Measurements from ENCODE around the gene BFSP2.

Gene BFSP2

DNA sequence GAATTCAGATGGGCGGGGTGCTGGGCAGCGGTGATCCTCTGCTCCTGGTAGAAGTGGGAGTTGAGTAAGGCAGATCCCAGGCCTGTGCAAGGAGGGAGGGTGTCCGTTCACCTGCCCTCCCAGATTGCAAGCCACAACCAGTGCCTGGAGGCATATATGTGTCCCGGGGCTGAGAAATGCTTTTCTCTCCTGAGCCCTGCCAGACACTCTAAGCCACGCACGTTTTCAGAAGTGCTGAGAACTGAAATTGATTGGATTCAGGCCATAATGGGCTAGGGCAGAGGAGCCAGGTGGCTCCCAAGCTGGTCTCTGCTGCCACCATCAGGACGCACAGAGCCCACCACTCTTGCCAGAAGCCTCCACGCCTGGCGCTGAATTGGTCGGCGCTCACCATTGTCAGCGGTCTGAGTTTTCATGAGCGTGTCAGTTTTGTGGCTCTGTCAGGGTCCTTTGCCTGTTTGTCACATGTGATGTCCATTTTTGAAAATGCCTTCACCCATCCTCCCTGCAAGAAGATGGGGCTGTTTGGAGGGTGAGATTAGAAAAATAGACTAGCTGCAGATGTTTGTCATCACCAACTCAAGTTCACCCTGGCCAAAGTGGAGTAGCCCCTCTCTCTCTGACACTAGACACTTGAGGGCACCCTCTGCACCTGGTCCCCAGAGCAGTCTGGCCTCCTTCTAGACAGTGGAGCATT lies 15.4 kb upstream of the BFSP2 start:
- peak; percentile 9 for DNase-seq

DNA sequence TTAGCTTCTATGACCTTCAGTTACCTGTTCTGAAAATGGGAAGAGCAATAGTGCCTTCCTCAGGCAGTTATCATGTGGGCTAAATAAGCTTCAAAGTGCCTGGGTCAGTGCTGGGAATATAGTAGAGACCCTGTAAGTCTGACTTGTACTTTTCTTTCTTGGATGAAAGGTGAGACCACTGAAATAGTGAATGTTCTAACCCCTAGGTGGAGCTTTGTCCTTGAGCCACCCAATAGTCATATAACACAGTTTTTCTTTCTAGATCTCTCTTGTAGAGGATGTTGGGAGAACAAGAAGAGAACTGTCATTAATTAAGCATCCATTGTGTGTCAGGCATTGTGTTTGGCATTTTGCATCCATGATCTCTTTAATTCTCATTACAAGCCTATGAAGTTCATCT lies 13.0 kb upstream of the BFSP2 start:
- DNase-seq = no peak

DNA sequence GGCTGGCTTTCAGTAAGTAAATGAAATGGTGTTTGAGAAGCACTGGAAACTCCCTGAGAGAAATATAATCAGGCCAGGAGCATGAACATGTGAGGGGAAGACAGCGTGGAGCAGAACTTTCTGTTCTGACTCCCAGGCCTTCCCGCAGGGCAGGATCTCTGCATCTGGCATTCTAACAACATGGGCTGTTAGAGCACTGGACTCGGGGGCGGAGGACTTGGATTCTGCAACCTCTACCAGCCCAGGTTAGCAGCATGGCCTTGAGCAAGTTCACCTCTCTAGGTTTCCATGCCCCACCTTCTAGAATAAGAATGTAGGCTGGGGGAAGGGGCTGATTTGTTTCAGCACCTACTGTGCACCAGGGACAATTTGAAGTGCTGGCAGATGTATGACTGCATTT lies 12.5 kb upstream of the BFSP2 start:
- DNase-seq = no peak

DNA sequence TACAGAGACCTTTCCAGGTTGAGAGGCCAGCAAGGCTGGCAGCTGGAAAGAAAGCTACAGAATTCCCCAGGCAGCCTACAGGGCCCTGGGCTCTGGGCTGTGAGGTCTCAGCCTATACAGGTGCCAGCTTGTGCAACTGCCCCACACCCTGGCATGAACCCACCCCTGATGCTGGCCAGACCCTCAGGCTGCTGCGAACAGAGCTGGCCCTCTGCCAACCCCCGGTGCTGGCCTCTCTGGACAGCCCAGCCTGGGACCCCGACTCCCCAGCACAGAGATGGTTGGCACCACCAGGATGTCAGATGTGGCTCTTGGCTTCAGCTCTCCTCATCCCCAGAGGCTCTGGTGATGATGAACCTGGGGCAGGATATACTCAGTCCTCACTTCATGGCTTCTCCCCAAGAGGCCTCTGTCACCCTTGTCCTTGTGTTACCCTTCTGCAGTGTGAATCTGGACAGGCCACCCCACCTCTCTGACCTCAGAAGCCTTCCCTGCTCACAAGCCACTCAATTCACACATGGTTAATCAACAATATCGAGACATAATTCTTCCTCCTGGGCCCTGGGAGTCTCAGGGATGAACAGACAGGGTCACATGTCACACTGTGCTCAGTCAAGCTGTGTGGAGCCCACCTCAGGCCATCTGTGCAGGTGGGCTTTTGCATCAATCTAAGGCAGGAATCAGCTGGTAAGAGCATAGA lies 11.0 kb upstream of the BFSP2 start:
- DNase-seq = no peak

DNA sequence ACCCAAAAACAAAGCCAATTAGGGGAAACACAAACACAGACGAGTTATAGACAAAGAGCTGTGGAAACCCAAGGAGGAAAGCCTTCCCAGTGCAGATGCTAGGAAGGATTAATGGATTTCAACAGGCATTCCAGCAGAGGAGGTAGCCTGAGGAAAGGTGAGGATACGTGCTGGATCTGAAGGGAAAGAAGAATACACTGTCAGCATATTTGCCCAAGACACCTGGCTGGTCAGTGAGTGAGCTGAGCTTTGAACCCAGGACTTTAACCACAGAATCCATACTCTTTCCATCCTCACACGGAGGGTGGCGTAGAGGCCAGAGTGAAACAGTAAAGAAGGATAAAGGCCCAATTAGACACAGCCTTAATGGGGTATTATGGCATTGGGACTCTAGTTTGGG lies 9.1 kb upstream of the BFSP2 start:
- no peak for DNase-seq

DNA sequence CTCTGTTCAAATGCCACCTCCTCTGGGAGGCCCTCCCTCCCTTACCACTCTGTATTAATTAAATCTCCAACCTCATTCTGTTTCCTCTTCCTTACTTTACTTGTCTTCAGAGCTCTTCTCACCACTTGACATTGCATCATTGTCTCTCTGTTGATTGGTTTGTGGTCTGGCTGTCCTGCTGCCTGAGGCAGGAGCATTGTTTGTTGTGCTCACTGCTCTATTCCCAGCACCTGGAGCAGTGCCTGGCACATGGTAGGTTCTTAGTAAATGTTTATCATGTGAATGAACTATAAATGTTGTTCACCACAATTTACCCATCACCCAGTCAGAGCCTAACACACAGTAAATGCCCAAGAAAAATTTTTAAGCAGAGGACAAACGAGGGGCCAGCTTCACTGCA lies 6.7 kb upstream of the BFSP2 start:
- DNase-seq = peak; percentile 44

DNA sequence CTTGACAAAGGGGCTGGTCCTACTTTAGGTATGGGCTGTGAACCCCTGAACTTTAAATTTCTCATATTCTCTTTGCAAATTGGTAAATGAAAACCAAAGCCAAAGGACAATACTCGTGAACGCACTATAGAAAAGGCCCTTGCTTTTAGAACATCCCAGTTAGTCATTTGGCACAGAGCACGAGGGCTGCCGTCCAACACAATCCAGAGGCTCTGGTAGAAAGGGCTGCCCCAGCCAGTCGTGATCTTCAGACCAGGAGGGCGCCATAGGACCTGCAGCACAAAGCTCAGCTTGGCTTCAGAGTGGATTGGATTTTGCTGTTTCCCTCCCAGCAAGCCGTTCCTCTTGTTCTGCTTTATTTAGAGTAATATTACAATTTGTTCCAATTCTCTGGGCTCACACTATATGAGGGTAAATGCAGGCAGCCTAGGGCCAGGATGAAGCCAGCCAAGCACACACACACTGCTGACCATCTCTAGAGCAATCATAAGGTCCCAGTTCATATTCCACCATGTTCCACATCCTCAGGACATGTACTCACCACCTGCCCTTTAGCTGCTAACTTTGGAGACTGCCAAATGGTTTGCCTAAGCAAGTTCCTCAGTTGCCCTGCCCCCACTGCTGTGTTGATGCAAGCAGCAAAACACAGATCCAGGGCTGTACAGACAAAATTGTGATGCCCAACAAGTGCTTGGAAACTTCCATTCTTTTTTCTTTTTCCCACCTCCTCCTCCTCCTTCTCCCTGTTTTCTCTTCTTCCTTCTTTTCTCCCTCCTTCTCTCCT lies 6.0 kb upstream of the BFSP2 start:
- no peak for DNase-seq

DNA sequence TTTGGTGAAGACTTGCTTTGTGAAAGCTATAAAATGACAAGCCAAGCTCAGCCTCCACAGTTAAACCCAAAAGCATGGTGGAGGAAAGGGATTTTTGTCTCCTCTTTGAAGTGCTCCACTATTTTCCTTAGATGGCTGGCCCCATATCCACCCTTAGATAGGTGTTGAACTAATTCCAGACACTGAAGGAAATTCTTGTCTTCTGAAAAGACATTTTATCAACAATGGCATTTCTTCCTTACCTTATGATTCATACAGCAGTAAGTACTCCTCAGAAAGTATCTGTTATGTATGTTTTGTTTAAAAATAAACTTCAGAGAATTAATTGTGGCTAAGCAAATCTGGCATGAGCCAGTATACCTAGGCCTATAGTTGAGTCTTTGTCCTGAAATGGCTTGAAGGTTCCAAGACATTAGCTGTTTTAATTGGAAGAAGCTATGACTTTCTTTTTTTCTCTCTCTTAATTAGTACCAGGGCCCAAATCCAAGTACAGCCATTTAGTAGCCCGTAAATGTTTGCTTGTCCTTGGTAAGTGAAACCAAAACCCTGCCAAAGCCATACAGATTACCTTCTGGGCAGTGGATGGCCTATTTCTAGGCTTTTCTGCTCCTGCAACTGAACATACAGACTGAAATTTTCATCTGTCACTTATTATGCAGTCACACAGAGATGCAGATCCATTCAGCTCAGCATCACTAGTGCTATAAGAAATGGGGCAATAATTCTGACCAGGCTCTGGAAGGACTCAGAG lies 5.1 kb upstream of the BFSP2 start:
- no peak for DNase-seq

DNA sequence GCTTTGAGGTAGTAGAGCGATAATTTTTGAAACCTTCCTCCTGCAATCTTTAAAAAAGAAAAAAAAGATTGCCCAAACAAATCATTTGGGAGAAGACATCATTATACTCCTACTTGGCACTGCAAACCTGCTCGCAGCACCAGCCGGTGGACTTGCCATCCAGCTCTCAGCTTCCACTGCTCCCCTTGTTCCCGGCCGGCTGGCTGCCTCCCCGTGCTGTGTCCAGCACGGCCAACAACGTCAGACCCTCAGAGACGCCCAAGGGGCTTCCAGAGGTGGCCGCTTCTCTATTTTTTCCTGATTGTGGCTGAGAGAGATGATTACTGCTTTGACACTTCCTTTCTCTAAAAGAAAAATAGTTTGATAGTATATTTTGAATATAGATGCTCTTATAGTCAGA lies 3.0 kb upstream of the BFSP2 start:
- no peak for DNase-seq

DNA sequence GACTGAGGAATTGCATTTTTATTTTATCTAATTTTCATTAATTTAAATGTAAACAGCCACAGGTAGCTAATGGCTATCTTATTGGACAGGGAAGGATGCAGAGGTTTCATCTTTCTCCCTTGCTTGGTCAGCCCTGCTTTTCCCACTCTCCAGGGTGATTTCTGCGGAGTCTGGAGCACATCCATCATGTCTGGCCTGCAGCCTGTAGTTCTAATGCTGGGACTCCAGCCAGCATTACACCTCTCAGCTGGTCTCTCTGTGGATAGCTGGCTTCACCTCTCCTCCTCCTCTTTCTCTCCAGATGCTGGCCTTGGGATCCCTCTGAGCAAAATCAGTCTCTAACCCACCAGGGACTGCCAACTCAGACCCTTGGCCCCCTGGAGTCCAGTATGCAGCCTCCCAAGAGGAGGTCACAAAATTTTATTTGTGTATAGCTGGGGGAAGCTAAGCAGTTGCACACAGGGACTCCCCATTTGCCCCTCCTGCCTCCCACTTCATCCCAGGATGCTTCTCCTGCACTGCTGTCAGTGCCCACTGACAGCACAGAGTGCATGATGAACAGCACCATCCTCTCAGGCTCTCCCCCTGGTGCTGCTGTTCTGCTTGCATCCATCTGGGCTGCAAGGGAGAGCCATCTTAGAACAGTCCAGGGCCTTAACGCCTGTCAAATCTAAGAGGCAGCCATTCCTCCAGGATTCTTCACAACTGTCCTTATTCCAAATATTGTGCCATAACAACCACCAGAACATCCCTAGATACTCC lies 1.7 kb downstream of the BFSP2 start:
- no peak for DNase-seq

DNA sequence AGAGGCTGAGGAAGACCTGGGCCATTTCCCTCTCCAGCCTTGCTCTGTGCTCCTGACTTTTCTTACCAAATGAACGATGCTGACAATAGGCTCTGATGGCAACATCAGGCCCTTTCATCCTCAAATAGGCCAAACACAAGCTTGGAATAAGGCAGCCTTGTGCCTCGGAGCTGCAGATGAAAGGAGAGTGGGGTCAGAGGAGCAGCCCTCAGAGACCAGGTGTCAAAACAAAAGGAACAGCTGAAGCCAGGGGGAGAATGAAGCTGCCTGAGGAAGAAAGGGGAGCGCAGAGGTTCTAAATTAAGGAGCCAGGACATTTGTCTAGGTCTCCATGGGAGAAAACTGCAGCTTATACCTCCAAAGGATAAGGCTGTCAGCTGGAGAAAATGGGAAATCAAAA lies 5.1 kb downstream of the BFSP2 start:
- no peak for DNase-seq

DNA sequence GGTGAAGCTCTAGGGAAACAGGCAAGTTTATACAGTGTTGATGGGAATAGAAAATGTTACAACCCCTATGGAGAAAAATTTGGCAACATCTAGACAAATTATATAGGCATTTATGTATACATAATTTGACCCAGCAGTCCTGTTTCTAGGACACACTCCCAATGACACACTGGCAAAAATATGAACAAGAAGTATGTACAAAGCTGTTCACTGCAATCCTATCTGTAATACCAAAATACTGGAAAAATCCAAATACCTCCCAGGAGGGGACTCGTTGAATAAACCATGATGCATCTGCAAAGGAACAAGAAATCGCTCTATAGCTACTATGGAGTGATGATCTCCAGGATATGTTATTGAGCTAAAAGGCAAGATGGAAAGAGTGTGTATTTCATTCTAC lies 8.5 kb downstream of the BFSP2 start:
- no peak for DNase-seq

DNA sequence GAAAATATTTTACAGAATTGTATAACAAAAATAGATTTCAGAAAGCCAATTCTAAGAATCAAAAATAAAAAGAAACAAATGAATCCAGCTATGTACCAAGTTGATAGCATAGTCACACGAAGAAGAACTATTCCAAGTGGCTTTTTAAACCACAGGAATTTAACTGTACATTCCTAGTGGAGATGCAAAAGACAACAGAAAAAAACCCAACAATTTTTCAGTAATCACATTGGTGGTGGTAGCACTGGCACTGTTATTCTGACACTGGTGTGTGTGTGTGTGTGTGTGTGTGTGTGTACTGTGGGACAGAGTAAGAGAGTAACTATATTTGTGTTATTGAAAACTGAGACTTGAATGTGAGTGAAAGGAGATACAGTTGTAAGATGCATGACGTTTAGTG lies 9.1 kb downstream of the BFSP2 start:
- DNase-seq = no peak

DNA sequence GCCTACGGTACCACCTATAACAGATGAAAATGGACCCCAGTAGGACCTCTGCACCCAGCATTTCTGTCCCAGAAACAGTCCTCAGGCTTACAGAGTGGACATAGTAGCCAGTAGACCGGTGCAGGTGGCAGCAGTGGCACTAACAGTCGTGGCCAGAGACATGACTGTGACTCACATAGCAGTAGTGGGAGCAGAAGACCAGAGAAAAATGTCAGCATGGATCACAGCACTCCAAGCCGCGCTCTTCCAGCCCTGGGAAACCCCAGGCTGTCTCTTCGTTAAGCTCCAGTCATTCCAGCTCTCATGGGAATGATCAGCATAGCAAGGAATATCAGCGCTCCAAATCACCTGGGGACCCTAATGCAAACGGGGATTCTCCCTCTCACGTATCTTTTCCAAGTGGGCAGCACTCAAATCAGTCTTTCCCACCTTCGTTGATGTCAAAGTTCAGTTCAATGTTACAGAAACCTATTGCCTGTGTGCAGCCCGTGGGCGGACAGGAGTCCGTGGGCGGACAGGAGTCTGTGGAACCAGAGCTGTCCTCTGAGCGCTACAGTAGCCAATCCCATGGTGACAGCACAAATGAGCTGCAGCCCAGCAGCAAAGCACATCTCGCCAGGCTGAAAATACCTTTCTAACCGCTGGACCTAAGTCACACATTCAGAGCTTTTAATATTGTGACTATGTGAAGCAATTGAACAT lies 10.5 kb downstream of the BFSP2 start:
- DNase-seq = no peak

DNA sequence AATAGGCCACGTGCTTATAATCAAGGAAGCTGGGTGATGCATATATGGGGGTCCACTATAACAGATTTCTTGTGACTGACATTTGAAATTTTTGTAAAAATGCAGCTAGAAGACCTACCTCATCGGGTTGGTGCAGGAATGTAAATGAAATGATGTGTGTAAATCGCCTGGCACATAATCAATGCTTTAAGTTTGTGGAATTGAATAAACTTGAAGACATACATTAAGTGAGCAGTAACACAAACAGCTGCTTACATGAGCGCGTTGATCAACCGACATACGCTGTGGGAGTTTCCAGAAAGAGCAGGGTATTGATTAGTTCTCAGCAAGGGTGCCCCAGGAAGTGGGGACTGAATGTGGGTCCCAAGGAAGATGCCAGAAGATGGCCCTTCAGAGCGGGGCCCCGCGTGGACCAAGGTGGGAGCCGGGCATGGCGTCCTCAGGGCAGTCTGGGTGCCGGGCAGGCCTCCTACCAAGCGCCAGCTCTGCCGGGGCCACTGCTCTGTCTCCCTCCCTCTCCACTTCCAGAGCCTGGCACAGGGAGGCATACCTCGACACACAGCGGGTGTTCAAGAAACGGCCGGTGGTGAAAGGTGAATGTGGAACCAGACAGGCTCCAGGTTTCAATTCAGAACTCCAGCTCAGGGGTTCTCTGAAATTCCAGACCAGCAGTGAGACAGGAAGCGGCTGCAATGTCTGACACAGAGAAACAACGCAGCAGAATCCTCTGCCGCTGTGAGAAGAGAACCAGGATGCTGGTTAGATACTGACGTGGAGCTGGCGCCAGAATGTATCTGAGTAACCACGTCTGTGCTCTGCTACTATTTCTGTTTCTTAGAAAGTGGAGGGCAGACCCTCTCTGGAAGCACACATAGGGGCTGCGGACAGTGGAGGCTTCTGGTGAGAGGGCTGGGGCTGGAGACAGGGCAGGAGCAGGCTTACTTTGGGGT lies 12.6 kb downstream of the BFSP2 start:
- DNase-seq = no peak

DNA sequence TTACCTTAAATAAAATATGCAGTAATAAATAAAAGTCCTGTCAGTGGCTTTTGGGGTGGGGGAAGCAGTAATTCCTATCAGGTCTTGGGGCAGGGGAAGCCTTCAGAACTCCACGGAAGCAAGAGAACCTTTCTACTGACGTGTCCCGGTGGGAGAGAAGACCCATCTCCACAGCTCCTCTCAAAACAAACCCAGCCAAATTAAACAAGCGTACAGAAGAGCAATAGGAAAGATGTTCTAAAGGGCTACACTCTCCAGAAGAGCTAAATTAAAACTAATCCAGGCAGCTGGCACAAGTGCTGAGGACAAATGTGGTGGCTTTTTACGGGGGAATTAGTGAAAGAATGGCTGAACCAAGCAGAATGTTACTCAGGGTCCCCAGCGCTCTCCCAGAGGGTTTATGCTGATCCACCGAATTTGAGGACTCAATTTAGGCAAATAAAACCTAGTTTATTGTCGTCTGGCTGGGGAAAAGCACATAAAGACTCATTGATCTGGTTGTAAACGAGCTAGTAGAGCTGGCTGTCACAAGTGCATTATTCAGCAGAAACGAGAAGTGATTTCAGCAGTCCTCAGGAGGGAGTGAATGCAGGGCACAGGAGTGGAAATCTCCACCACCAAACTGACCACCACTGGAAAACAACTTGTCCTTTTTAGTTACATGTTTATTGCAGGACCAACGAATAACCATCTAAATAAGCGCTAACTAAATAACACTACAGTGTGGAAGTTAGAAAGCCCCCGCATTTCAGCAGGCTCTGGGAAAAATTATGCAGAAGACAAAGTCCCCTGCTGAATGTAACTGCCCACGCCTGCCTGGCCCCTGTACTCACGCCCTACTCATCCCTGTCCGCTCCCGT lies 13.5 kb downstream of the BFSP2 start:
- no peak for DNase-seq

DNA sequence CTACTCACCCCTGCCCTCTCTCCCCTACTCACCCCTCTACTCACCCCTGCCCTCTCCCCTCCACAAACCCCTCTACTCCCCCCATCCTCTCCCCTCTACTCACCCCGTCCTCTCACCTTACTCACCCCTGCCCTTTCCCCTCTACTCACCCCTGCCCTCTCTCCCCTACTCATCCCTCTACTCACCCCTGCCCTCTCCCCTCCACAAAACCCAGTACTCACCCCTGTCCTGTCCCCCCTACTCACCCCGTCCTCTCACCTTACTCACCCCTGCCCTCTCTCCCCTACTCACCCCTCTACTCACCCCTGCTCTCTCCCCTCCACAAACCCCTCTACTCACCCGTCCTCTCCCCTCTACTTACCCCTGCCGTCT lies 14.2 kb downstream of the BFSP2 start:
- no peak for DNase-seq

DNA sequence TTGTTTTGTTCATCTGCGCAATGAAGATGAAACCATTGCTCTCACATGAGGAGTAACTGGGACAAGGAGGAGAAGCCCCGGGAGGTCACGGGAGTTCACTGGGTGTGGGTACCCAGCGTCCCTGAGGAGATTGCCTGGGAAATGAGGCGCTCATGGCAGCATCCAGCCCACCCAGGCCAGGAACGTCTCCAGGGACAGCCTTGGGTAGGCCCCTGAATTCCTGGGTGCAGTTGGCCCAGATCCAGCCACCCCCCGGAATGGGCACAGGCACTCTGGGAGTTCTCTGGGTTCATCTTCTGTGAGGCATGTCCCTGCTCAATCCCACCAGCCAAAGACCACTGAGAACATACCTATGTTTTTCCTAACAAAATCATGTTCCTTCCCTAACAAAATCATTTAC lies 18.5 kb downstream of the BFSP2 start:
- DNase-seq = no peak

DNA sequence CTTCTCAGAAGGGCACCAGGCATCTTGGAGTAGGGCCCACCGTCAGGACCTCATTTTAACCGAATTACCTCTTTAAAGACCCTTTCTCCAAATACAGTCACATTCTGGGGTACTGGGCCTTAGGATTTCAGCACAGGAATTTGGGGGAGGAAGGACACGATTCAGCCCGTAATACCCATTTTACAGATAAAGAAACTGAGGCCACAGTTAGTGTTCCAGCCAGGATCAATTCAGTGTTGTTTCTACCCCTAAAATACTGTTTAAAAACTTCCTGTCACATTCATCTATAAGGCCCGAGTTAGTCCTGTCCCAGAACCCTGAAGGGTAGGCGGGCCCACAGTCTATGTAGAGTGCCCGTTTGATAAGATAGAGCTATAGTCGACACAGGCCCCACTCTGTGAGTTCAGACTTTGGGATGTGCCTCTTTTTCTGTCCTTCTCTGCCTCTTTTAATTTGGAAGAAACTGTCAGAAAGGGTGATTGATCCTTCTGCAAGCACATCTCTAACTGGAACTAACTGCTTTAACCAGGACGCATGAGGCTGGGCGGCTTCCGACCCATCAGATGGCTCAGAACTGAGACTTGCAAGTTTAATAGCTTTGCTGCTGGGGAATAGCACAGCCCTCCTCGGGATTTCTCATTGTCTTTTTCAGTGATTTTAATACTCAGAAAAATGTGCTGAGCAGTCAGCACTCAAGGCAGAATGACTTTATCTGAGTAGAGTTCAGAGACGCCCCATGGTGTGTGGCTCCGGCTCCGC lies 19.5 kb downstream of the BFSP2 start:
- DNase-seq = no peak

All from MV-4-11 (cell line).